GM23338 (cell line): ENCODE measurements around the gene KLRF2. TPM values are rescaled to one million over a fixed set of nuclear protein-coding genes. Genes with fewer than 3 reads are reported as not detected.

Experiments
- ATAC-seq: fragments of 200-7000 bp; cut with Tn5 transposase; 3 replicates; pipeline ENCODE4 v1.9.1; 2020
- DNase-seq: peaks from one replicate; pipeline ENCODE4 v3.0.0-alpha.2; 2015; ENCODE audit warnings: low spot score
- H2AFZ ChIP-seq: fragments of 200-600 bp; sonication (generic); 2 replicates; pipeline ENCODE4 v1.8.0; 2016; ENCODE audit warnings: antibody characterized with exemption, mild to moderate bottlenecking, moderate library complexity
- H3F3A ChIP-seq: fragments of 200-600 bp; sonication (generic); replicated peaks from 2 replicates; pipeline ENCODE4 v1.8.0; 2017; ENCODE audit warnings: antibody characterized with exemption, mixed run types, low read depth
- H3K27ac ChIP-seq: fragments of 200-600 bp; sonication (generic); 2 replicates; pipeline ENCODE4 v1.6.1; 2016; ENCODE audit warnings: low read depth
- H3K27me3 ChIP-seq: fragments of 200-600 bp; sonication (generic); 2 replicates; pipeline ENCODE4 v1.8.0; 2016; ENCODE audit warnings: mild to moderate bottlenecking, mixed run types, moderate library complexity; ENCODE audit not compliant: insufficient read depth
- H3K36me3 ChIP-seq: fragments of 200-600 bp; sonication (generic); 2 replicates; pipeline ENCODE4 v1.8.0; 2016; ENCODE audit warnings: mild to moderate bottlenecking; ENCODE audit not compliant: insufficient read depth
- H3K4me1 ChIP-seq: fragments of 200-600 bp; sonication (generic); 2 replicates; pipeline ENCODE4 v1.8.0; 2016; ENCODE audit warnings: mild to moderate bottlenecking, moderate library complexity; ENCODE audit not compliant: insufficient read depth
- H3K4me2 ChIP-seq: fragments of 200-600 bp; sonication (generic); 2 replicates; pipeline ENCODE4 v1.7.1; 2017; ENCODE audit warnings: mixed run types
- H3K4me3 ChIP-seq: fragments of 200-600 bp; sonication (generic); 2 replicates; pipeline ENCODE4 v1.6.1; 2016; ENCODE audit warnings: mixed run types
- H3K79me2 ChIP-seq: fragments of 200-600 bp; sonication (generic); replicated peaks from 2 replicates; pipeline ENCODE4 v1.8.0; 2017; ENCODE audit warnings: mild to moderate bottlenecking; ENCODE audit not compliant: insufficient read depth
- H3K9me2 ChIP-seq: fragments of 200-600 bp; sonication (generic); 2 replicates; pipeline ENCODE4 v1.8.0; 2017; ENCODE audit not compliant: insufficient read depth
- H4K20me1 ChIP-seq: fragments of 200-600 bp; sonication (generic); replicated peaks from 2 replicates; pipeline ENCODE4 v1.8.0; 2017; ENCODE audit warnings: mild to moderate bottlenecking; ENCODE audit not compliant: insufficient read depth
- H3K27ac Mint-ChIP-seq: 2 replicates; pipeline ENCODE4 v1.8.0; 2020; ENCODE audit warnings: inconsistent platforms, mild to moderate bottlenecking, moderate library complexity, mixed read lengths
- H3K27me3 Mint-ChIP-seq: 3 replicates; pipeline ENCODE4 v1.8.0; 2022; ENCODE audit warnings: low read depth, mild to moderate bottlenecking, moderate library complexity, mixed read lengths, inconsistent platforms; ENCODE audit not compliant: insufficient read depth, poor library complexity
- H3K36me3 Mint-ChIP-seq: 3 replicates; pipeline ENCODE4 v1.8.0; 2021; ENCODE audit warnings: low read depth, mild to moderate bottlenecking, inconsistent platforms, moderate library complexity, mixed read lengths
- H3K4me1 Mint-ChIP-seq: 3 replicates; pipeline ENCODE4 v1.8.0; 2020; ENCODE audit warnings: mild to moderate bottlenecking, inconsistent platforms, mixed read lengths
- H3K4me3 Mint-ChIP-seq: 3 replicates; pipeline ENCODE4 v1.8.0; 2021; ENCODE audit warnings: moderate library complexity, mild to moderate bottlenecking, inconsistent platforms, mixed read lengths
- H3K9me3 Mint-ChIP-seq: 3 replicates; pipeline ENCODE4 v1.8.0; 2020; ENCODE audit warnings: moderate library complexity, mild to moderate bottlenecking, inconsistent platforms, mixed read lengths
- ZNF114 ChIP-seq: fragments of 250-450 bp; sonication (Bioruptor Pico); IDR thresholded peaks from 2 replicates; pipeline ENCODE4 v1.5.0; 2020; ENCODE audit warnings: mild to moderate bottlenecking, moderate library complexity
- polyA plus RNA-seq: library from polyadenylated mRNA; unstranded; fragments of >200 nt; fragmentation: Nextera tagmentation; extraction: Ambion mirVana; gene quantifications from 2 replicates; pipeline ENCODE4 v1.2.1, GENCODE V29; 2016
- total RNA-seq: library from RNA; depleted of rRNA; stranded (reverse); fragments of >200 nt; shearing (Covaris generic); gene quantifications from 2 replicates; pipeline ENCODE4 v1.2.3, GENCODE V29; 2014
- TF ChIP-seq, protein P1 (sequence below): IDR thresholded peaks from one replicate; pipeline ENCODE4 v1.6.1; 2018; ENCODE audit warnings: antibody characterized with exemption; ENCODE audit not compliant: unreplicated experiment
- TF ChIP-seq, protein P2 (sequence below): fragments of 250-450 bp; sonication (Bioruptor Pico); IDR thresholded peaks from 2 replicates; pipeline ENCODE4 v1.5.0; 2020; ENCODE audit warnings: mild to moderate bottlenecking, moderate library complexity

Gene KLRF2
- total and polyA plus RNA-seq, 2 experiments from 2014 or later, result not detected

DNA sequence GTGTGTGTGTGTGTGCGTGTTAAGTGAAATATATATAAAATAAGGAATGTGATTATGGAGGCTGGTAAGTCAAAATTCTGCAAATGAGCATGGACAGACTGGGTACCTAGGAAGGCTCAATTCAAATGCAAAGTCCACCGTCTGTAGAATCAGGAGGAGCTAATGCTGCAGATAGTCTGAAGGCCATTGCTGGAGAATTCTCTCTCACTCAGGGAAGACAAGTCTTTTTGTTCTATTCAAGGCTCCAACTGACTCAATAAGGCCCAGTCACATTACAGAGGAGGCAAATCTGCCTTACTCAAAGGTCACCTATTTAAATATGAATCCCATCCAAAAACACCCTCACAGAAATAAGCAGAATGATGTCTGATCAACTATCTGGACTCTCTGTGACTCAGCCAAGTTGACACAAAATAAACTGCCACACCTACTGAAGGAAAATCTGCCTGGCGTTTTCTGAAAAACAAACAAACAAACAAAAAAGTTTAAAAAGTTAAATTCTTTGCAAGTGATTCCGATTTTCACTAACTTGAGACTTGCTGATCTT, 684 bp upstream of the KLRF2 start:
- Histone ChIP-seq H3K4me2 (no peak overlapping the region), H4K20me1 (no peaks in the 10 kb centered on the region), H3K4me1 (no peaks in the 10 kb centered on the region), H3K36me3 (no peaks in the 10 kb centered on the region), H3K79me2 (no peaks in the 10 kb centered on the region), H3K27ac (no peak overlapping the region), H3K4me3 (no peak overlapping the region), H3K9me2 (no peaks in the 10 kb centered on the region), H2AFZ (no peak overlapping the region), H3K27me3 (no peaks in the 10 kb centered on the region), H3F3A (no peaks in the 10 kb centered on the region)
- H3K4me1 Mint-ChIP-seq, result peaks cover 10% of the 10 kb centered on the region; the same call in 2 of the 3 replicates
- no peaks in the 10 kb centered on the region; the same call in 2 of the 3 replicates for H3K9me3 Mint-ChIP-seq
- ATAC-seq (peak; percentile 45), DNase-seq (no peak)
- H3K27ac Mint-ChIP-seq, result no peak overlapping the region
- no peak overlapping the region for H3K4me3 Mint-ChIP-seq
- H3K27me3 Mint-ChIP-seq, result peaks cover under 1% of the 10 kb centered on the region
- no peaks in the 10 kb centered on the region for H3K36me3 Mint-ChIP-seq
- TF ChIP-seq, protein P1, sequence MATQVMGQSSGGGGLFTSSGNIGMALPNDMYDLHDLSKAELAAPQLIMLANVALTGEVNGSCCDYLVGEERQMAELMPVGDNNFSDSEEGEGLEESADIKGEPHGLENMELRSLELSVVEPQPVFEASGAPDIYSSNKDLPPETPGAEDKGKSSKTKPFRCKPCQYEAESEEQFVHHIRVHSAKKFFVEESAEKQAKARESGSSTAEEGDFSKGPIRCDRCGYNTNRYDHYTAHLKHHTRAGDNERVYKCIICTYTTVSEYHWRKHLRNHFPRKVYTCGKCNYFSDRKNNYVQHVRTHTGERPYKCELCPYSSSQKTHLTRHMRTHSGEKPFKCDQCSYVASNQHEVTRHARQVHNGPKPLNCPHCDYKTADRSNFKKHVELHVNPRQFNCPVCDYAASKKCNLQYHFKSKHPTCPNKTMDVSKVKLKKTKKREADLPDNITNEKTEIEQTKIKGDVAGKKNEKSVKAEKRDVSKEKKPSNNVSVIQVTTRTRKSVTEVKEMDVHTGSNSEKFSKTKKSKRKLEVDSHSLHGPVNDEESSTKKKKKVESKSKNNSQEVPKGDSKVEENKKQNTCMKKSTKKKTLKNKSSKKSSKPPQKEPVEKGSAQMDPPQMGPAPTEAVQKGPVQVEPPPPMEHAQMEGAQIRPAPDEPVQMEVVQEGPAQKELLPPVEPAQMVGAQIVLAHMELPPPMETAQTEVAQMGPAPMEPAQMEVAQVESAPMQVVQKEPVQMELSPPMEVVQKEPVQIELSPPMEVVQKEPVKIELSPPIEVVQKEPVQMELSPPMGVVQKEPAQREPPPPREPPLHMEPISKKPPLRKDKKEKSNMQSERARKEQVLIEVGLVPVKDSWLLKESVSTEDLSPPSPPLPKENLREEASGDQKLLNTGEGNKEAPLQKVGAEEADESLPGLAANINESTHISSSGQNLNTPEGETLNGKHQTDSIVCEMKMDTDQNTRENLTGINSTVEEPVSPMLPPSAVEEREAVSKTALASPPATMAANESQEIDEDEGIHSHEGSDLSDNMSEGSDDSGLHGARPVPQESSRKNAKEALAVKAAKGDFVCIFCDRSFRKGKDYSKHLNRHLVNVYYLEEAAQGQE, result no peak
- no peak for TF ChIP-seq ZNF114 (CRISPR knock-in tag)
- TF ChIP-seq, protein P2, sequence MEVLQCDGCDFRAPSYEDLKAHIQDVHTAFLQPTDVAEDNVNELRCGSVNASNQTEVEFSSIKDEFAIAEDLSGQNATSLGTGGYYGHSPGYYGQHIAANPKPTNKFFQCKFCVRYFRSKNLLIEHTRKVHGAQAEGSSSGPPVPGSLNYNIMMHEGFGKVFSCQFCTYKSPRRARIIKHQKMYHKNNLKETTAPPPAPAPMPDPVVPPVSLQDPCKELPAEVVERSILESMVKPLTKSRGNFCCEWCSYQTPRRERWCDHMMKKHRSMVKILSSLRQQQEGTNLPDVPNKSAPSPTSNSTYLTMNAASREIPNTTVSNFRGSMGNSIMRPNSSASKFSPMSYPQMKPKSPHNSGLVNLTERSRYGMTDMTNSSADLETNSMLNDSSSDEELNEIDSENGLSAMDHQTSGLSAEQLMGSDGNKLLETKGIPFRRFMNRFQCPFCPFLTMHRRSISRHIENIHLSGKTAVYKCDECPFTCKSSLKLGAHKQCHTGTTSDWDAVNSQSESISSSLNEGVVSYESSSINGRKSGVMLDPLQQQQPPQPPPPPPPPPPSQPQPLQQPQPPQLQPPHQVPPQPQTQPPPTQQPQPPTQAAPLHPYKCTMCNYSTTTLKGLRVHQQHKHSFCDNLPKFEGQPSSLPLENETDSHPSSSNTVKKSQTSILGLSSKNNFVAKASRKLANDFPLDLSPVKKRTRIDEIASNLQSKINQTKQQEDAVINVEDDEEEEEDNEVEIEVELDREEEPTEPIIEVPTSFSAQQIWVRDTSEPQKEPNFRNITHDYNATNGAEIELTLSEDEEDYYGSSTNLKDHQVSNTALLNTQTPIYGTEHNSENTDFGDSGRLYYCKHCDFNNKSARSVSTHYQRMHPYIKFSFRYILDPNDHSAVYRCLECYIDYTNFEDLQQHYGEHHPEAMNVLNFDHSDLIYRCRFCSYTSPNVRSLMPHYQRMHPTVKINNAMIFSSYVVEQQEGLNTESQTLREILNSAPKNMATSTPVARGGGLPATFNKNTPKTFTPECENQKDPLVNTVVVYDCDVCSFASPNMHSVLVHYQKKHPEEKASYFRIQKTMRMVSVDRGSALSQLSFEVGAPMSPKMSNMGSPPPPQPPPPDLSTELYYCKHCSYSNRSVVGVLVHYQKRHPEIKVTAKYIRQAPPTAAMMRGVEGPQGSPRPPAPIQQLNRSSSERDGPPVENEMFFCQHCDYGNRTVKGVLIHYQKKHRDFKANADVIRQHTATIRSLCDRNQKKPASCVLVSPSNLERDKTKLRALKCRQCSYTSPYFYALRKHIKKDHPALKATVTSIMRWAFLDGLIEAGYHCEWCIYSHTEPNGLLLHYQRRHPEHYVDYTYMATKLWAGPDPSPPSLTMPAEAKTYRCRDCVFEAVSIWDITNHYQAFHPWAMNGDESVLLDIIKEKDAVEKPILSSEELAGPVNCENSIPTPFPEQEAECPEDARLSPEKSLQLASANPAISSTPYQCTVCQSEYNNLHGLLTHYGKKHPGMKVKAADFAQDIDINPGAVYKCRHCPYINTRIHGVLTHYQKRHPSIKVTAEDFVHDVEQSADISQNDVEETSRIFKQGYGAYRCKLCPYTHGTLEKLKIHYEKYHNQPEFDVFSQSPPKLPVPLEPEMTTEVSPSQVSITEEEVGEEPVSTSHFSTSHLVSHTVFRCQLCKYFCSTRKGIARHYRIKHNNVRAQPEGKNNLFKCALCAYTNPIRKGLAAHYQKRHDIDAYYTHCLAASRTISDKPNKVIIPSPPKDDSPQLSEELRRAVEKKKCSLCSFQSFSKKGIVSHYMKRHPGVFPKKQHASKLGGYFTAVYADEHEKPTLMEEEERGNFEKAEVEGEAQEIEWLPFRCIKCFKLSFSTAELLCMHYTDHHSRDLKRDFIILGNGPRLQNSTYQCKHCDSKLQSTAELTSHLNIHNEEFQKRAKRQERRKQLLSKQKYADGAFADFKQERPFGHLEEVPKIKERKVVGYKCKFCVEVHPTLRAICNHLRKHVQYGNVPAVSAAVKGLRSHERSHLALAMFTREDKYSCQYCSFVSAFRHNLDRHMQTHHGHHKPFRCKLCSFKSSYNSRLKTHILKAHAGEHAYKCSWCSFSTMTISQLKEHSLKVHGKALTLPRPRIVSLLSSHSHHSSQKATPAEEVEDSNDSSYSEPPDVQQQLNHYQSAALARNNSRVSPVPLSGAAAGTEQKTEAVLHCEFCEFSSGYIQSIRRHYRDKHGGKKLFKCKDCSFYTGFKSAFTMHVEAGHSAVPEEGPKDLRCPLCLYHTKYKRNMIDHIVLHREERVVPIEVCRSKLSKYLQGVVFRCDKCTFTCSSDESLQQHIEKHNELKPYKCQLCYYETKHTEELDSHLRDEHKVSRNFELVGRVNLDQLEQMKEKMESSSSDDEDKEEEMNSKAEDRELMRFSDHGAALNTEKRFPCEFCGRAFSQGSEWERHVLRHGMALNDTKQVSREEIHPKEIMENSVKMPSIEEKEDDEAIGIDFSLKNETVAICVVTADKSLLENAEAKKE (CRISPR knock-in tag), result peak; percentile 70; the same call in 1 of the 2 replicates
